IPS-18a (cell line): ENCODE data around the gene EYS.

Experiments
- H3K27ac ChIP-seq: one replicate; pipeline ENCODE4 v1.5.1; 2013; ENCODE audit warnings: low read length
- H3K27me3 ChIP-seq: one replicate; pipeline ENCODE4 v1.6.1; 2013; ENCODE audit warnings: mild to moderate bottlenecking, low read length; ENCODE audit not compliant: control insufficient read depth, insufficient read depth
- H3K36me3 ChIP-seq: one replicate; pipeline ENCODE4 v1.6.1; 2013; ENCODE audit warnings: low read depth, low read length; ENCODE audit not compliant: control insufficient read depth
- H3K4me1 ChIP-seq: one replicate; pipeline ENCODE4 v1.6.1; 2013; ENCODE audit warnings: low read depth, low read length; ENCODE audit not compliant: control insufficient read depth
- H3K4me3 ChIP-seq: one replicate; pipeline ENCODE4 v1.5.1; 2013; ENCODE audit warnings: low read length
- H3K9ac ChIP-seq: one replicate; pipeline ENCODE4 v1.6.1; 2013; ENCODE audit warnings: mild to moderate bottlenecking, low read length, moderate library complexity
- H3K9me3 ChIP-seq: one replicate; pipeline ENCODE4 v1.6.1; 2013; ENCODE audit warnings: low read depth, low read length; ENCODE audit not compliant: control insufficient read depth

Gene EYS

GRCh38 chr6:64955435-64955848 lies 751.6 kb downstream of the EYS start:
- Histone ChIP-seq H3K36me3 (no peaks in the 10 kb centered on the region), H3K27me3 (no peaks in the 10 kb centered on the region), H3K27ac (no peak overlapping the region), H3K4me3 (no peak overlapping the region), H3K9ac (no peak overlapping the region), H3K9me3 (no peaks in the 10 kb centered on the region), H3K4me1 (no peaks in the 10 kb centered on the region)

- no peaks in the 10 kb centered on the region for H3K27me3 ChIP-seq
- peaks cover 7% of the 10 kb centered on the region for H3K4me1 ChIP-seq
- H3K9me3 ChIP-seq, result no peaks in the 10 kb centered on the region
- H3K9ac ChIP-seq, result no peak overlapping the region
- H3K36me3 ChIP-seq, result no peaks in the 10 kb centered on the region
- H3K27ac ChIP-seq, result no peak overlapping the region
- H3K4me3 ChIP-seq, result no peak overlapping the region
Measured at GRCh38 chr6:64949257-64949656, 757.8 kb downstream of the EYS start.

- Histone ChIP-seq H3K27me3 (no peaks in the 10 kb centered on the region), H3K9ac (no peak overlapping the region), H3K9me3 (no peaks in the 10 kb centered on the region), H3K36me3 (no peaks in the 10 kb centered on the region), H3K4me1 (peaks cover 7% of the 10 kb centered on the region), H3K27ac (no peak overlapping the region), H3K4me3 (no peak overlapping the region)
Measured at GRCh38 chr6:64948261-64948660, 758.8 kb downstream of the EYS start.

GRCh38 chr6:64945450-64945849 lies 761.6 kb downstream of the EYS start:
- Histone ChIP-seq H3K4me1 (peaks cover 7% of the 10 kb centered on the region), H3K27ac (no peak overlapping the region), H3K4me3 (no peak overlapping the region), H3K9ac (no peak overlapping the region), H3K36me3 (no peaks in the 10 kb centered on the region), H3K27me3 (no peaks in the 10 kb centered on the region), H3K9me3 (no peaks in the 10 kb centered on the region)

- Histone ChIP-seq H3K36me3 (no peaks in the 10 kb centered on the region), H3K4me3 (no peak overlapping the region), H3K9ac (no peak overlapping the region), H3K27me3 (no peaks in the 10 kb centered on the region), H3K9me3 (no peaks in the 10 kb centered on the region), H3K27ac (no peak overlapping the region), H3K4me1 (no peaks in the 10 kb centered on the region)
Measured at GRCh38 chr6:64932486-64932885, 774.5 kb downstream of the EYS start.

GRCh38 chr6:64930681-64931080 lies 776.3 kb downstream of the EYS start:
- Histone ChIP-seq H3K36me3 (no peaks in the 10 kb centered on the region), H3K27me3 (no peaks in the 10 kb centered on the region), H3K4me3 (no peak overlapping the region), H3K27ac (no peak overlapping the region), H3K9me3 (no peaks in the 10 kb centered on the region), H3K9ac (no peak overlapping the region), H3K4me1 (no peaks in the 10 kb centered on the region)

GRCh38 chr6:64926051-64926450 lies 781.0 kb downstream of the EYS start:
- Histone ChIP-seq H3K27me3 (no peaks in the 10 kb centered on the region), H3K27ac (no peak overlapping the region), H3K9ac (no peak overlapping the region)

GRCh38 chr6:64920257-64920656 lies 786.8 kb downstream of the EYS start:
- Histone ChIP-seq H3K36me3 (no peaks in the 10 kb centered on the region), H3K9me3 (no peaks in the 10 kb centered on the region), H3K4me3 (no peak overlapping the region), H3K27ac (no peak overlapping the region), H3K9ac (no peak overlapping the region), H3K27me3 (no peaks in the 10 kb centered on the region), H3K4me1 (no peaks in the 10 kb centered on the region)

More at GRCh38 chr6:64926051-64926450, 781.0 kb downstream of the EYS start:
- Histone ChIP-seq H3K4me3 (no peak overlapping the region), H3K4me1 (no peaks in the 10 kb centered on the region), H3K36me3 (no peaks in the 10 kb centered on the region), H3K9me3 (no peaks in the 10 kb centered on the region)

GRCh38 chr6:64914124-64914523 lies 792.9 kb downstream of the EYS start:
- Histone ChIP-seq H3K36me3 (no peaks in the 10 kb centered on the region), H3K9ac (no peak overlapping the region), H3K4me3 (no peak overlapping the region), H3K27me3 (no peaks in the 10 kb centered on the region), H3K4me1 (no peaks in the 10 kb centered on the region), H3K9me3 (no peaks in the 10 kb centered on the region), H3K27ac (no peak overlapping the region)

- Histone ChIP-seq H3K27ac (no peak overlapping the region), H3K27me3 (no peaks in the 10 kb centered on the region), H3K9ac (no peak overlapping the region), H3K4me1 (no peaks in the 10 kb centered on the region), H3K36me3 (no peaks in the 10 kb centered on the region), H3K9me3 (no peaks in the 10 kb centered on the region), H3K4me3 (no peak overlapping the region)
Measured at GRCh38 chr6:64912966-64913365, 794.1 kb downstream of the EYS start.

- Histone ChIP-seq H3K9me3 (no peaks in the 10 kb centered on the region), H3K27me3 (no peaks in the 10 kb centered on the region), H3K27ac (no peak overlapping the region), H3K4me1 (no peaks in the 10 kb centered on the region), H3K4me3 (no peak overlapping the region), H3K9ac (no peak overlapping the region), H3K36me3 (no peaks in the 10 kb centered on the region)
Measured at GRCh38 chr6:64908104-64908503, 798.9 kb downstream of the EYS start.

- H3K27me3 ChIP-seq, result no peaks in the 10 kb centered on the region
- H3K27ac ChIP-seq, result no peak overlapping the region
- no peaks in the 10 kb centered on the region for H3K36me3 ChIP-seq
- no peaks in the 10 kb centered on the region for H3K9me3 ChIP-seq
- no peak overlapping the region for H3K9ac ChIP-seq
- no peak overlapping the region for H3K4me3 ChIP-seq
- no peaks in the 10 kb centered on the region for H3K4me1 ChIP-seq
Measured at GRCh38 chr6:64904616-64905015, 802.4 kb downstream of the EYS start.
